SK-N-SH treated with all-trans-retinoic acid at 6 μM for 48 hours (cell line): Measurements from ENCODE around the gene MRAS.

ENCODE experiments used
- PATZ1 ChIP-seq: fragments of 250-450 bp; sonication (Bioruptor Pico); IDR thresholded peaks from 2 replicates; pipeline ENCODE4 v1.8.0; 2020; ENCODE audit warnings: mild to moderate bottlenecking, moderate library complexity, borderline replicate concordance
- RARB ChIP-seq: fragments of 250-450 bp; sonication (Bioruptor Pico); IDR thresholded peaks from 2 replicates; pipeline ENCODE4 v1.8.0; 2021; ENCODE audit warnings: mild to moderate bottlenecking, moderate library complexity
- TCF4 ChIP-seq: fragments of 250-450 bp; sonication (Bioruptor Pico); IDR thresholded peaks from 2 replicates; pipeline ENCODE4 v1.8.0; 2021; ENCODE audit warnings: mild to moderate bottlenecking, moderate library complexity, borderline replicate concordance

GRCh38 chr3:138378990-138379389, 30.6 kb downstream of the MRAS start:
- TF ChIP-seq TCF4 (CRISPR knock-in tag) (no peak), RARB (CRISPR knock-in tag) (no peak), PATZ1 (CRISPR knock-in tag) (no peak)
